Tibial artery (tissue), 4 donors: ENCODE data around the gene POU2AF2.
A peak's percentile ranks its signal among the peaks of the same experiment; 100 is the strongest.

Experiments used
- DNase-seq, 2 donors: peaks; one replicate each; pipeline ENCODE4 v3.0.0-alpha.2; 2019
- H3K27ac ChIP-seq, 2 donors: fragments of 200-600 bp; sonication (generic) in 1 of 2; 1 replicate in 1 of 2; 2 replicates in 1 of 2; pipeline ENCODE4 v1.5.1; 2018 to 2019; ENCODE audit warnings: mild to moderate bottlenecking in 1 of 2
- H3K27me3 ChIP-seq, 2 donors: fragments of 200-600 bp; sonication (generic) in 1 of 2; one replicate each; pipeline versions ENCODE4 v1.5.1 to v1.6.0; 2016 to 2019
- H3K36me3 ChIP-seq, 3 donors: fragments of 200-600 bp; sonication (generic) in 2 of 3; one replicate each; pipeline ENCODE4 v1.5.1; 2016 to 2019; ENCODE audit warnings: mild to moderate bottlenecking in 2 of 3
- H3K4me1 ChIP-seq, 4 donors: fragments of 200-600 bp; sonication (generic) in 2 of 4; 1 replicate in 3 of 4; 2 replicates in 1 of 4; pipeline ENCODE4 v1.5.1; 2016 to 2019
- H3K4me3 ChIP-seq, 2 donors: fragments of 200-600 bp; sonication (generic) in 1 of 2; 1 replicate in 1 of 2; 2 replicates in 1 of 2; pipeline ENCODE4 v1.5.1; 2018 to 2019; ENCODE audit warnings: mild to moderate bottlenecking in 2 of 2
- H3K9me3 ChIP-seq, 3 donors: fragments of 200-600 bp; sonication (generic) in 1 of 3; one replicate each; pipeline ENCODE4 v1.5.1; 2016 to 2019
- intact Hi-C: fragments of 100-400 bp; cut with DNase I; formaldehyde crosslinking; loops from one replicate; pipeline ENCODE4 v1.15.0; 2023; ENCODE audit warnings: low total_unique reads
- TF ChIP-seq, protein P1 (sequence below), 2 experiments: fragments of 200-600 bp in 1 of 2; fragments of 450-650 bp in 1 of 2; IDR thresholded peaks; one replicate each; pipeline ENCODE4 v1.5.1; 2017 to 2019; ENCODE audit warnings: antibody characterized with exemption in 2 of 2, mild to moderate bottlenecking in 1 of 2, moderate library complexity in 1 of 2

The POU2AF2 gene

DNA sequence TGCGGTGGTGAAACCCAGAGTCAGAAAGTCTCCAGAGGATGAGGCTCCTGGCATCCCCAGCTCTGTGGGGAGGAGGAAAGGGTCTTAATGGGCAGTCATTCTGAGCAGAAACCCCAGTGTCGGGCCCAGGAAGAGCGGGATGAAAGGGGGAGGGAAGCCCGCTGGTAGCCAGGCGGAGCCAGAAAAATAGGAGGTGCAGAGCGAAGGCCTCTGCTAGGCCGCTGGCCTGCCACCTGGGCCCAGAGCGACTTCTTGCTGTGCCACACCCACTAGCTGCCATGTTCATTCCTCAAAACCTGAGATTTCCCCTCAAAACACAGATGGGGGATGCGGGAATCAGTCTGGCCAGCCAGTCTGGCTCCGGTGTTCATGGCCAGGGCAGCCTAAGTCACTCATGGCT is 52.2 kb downstream of the POU2AF2 start:
- Histone ChIP-seq H3K27ac (no peak overlapping the region), H3K4me1 (peaks cover 0 to 21% (median 10%) of the 10 kb centered on the region in 4 donors), H3K27me3 (no peaks in the 10 kb centered on the region), H3K36me3 (no peaks in the 10 kb centered on the region), H3K9me3 (no peaks in the 10 kb centered on the region), H3K4me3 (no peak overlapping the region)
- TF ChIP-seq, protein P1, sequence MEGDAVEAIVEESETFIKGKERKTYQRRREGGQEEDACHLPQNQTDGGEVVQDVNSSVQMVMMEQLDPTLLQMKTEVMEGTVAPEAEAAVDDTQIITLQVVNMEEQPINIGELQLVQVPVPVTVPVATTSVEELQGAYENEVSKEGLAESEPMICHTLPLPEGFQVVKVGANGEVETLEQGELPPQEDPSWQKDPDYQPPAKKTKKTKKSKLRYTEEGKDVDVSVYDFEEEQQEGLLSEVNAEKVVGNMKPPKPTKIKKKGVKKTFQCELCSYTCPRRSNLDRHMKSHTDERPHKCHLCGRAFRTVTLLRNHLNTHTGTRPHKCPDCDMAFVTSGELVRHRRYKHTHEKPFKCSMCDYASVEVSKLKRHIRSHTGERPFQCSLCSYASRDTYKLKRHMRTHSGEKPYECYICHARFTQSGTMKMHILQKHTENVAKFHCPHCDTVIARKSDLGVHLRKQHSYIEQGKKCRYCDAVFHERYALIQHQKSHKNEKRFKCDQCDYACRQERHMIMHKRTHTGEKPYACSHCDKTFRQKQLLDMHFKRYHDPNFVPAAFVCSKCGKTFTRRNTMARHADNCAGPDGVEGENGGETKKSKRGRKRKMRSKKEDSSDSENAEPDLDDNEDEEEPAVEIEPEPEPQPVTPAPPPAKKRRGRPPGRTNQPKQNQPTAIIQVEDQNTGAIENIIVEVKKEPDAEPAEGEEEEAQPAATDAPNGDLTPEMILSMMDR (IDR thresholded peaks at IDR 0.05): no peak
- intact Hi-C loops: loop anchor here (5.0 kb wide), 1 partner anchor 125 kb away; no protein-coding TSS in a partner anchor
- DNase-seq: no peak

DNA sequence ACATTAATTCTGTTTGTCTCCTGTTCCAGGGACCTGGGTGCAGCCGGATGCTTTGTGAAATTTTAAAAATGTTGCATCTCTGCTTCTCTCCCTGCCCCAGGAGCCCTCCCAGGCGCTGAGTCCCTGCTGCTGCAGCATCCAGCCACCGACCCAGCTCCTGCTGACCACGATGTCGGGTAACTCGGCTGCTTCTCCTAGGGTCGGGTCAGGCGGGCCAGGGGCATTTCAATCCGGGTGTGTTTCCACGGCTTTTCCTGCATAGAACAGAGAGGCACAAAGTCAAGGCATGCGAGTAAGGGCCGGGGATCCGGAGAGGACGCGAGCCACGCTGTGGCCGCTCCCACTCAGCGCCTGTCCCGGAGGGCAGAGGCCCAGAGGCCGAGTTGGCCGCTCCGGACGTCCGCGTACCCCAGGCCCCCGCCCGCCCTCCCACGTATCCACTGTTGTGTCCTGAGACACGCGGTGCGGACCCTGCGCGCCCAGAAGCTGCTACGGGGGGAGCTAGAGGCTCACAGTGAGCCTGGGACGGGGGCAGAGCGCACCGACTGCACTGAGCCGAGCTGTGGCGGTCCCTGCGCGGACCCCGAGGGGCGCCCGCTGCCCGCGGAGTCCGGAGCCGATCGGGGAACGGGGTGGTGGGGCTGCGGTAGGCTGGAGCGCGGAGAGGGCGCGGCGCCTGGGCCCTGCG is 53.0 kb downstream of the POU2AF2 start, which contains the start of gene POU2AF3:
Gene POU2AF3 (plus strand): TSS at position 134 of the 688 bp plus-strand sequence. CDS start 36 bp downstream, at position 170.
- DNase-seq: no peak
- Histone ChIP-seq H3K9me3 (no peaks in the 10 kb centered on the region), H3K27ac (peak within 1 kb of the TSS; percentile 85 to 86), H3K4me3 (peak within 1 kb of the TSS; percentile 72 to 80), H3K36me3 (no peaks in the 10 kb centered on the region), H3K27me3 (no peaks in the 10 kb centered on the region), H3K4me1 (peaks cover 0 to 28% (median 10%) of the 10 kb centered on the region in 4 donors)
- intact Hi-C loops: loop anchor here (5.0 kb wide), 1 partner anchor 124 kb away; no protein-coding TSS in a partner anchor
- TF ChIP-seq, protein P1 (IDR thresholded peaks at IDR 0.05): no peak

DNA sequence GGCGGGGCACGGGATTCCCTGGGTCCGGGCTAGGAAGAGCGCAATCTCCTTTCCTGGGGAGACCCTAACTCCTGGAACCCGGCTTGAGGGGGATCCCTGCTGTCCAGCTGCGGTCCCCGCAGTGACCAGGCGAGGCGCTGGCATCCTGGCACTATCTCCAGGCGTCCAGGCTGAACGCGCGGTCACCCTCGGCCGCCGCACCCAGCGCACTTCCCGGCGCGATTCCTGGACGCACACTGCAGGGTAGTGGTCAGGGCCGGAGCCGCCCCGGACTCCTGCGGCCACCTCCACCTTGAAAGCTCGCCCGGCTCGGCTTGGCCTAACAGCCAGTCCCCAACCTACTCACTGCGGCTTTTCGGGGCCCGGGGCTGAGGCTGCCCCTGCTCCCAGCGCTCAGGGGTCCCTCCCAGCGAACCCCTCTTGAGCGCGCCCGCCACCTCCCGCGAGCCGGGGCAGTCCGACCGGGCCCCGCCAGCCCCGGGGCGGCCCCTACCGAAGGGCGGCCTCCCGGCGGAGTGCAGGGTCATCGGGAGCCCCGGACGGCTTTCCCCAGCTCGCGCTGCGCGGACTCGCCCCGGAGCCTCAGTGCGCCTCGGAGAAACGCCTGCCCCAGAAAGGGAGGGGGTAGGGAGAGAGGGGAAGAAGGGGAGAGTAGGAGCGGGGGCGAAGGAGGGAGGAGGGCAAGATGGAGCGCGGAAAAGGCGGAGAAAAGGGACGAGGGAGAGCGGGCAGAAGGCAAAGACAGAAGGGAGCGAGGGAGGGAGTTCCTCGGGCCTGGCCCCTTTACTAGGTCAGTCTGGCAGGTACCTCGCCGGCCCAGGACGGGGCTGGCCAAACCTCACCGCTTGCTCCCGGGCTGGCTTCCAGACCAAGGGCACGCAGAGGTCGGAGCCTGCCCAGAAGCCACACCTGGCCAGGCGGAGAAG is 53.8 kb downstream of the POU2AF2 start:
- H3K27ac ChIP-seq: peak overlapping the region; percentile 85 to 86
- H3K4me3 ChIP-seq: peak overlapping the region; percentile 72 to 80
- peaks cover 0 to 29% (median 10%) of the 10 kb centered on the region in 4 donors for H3K4me1 ChIP-seq
- TF ChIP-seq, protein P1 (IDR thresholded peaks at IDR 0.05): peak; percentile 76 to 80
- no peaks in the 10 kb centered on the region for H3K36me3 ChIP-seq
- intact Hi-C loops: loop anchor here (5.0 kb wide), 1 partner anchor 123 kb away; no protein-coding TSS in a partner anchor
- peak; percentile 55 to 81 for DNase-seq
- no peaks in the 10 kb centered on the region for H3K9me3 ChIP-seq
- no peaks in the 10 kb centered on the region for H3K27me3 ChIP-seq

DNA sequence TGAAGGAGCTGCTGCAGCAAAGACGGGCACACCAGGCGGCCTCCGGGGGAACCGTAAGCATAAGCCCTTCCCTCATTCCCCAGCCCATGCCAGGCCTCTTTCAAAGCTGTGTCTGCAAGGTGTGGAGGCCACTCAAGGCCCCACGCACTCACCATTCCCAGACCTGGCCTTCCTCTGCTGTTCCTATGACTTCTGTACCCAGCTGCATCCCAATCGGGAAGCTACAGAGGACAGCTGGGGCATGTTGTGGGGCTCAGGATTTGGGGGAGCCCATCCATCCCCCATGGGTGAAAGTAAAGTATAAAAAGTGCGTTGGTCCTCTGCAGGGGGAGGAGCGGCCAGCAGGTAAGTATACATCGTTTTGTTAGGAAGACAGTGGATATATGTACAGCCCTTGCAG is 55.0 kb downstream of the POU2AF2 start:
- intact Hi-C loops: no loop called here

More for the DNA sequence above, 55.0 kb downstream of the POU2AF2 start:
- Histone ChIP-seq H3K4me3 (no peak overlapping the region), H3K27me3 (no peaks in the 10 kb centered on the region), H3K27ac (no peak overlapping the region), H3K9me3 (no peaks in the 10 kb centered on the region), H3K4me1 (peaks cover 0 to 29% (median 10%) of the 10 kb centered on the region in 4 donors), H3K36me3 (no peaks in the 10 kb centered on the region)
- DNase-seq: no peak
- TF ChIP-seq, protein P1 (IDR thresholded peaks at IDR 0.05): no peak
